ENCODE measurements around the gene B3GNT8. TPM values are rescaled to one million over a fixed set of nuclear protein-coding genes. Genes with fewer than 3 reads are reported as not detected.

Gene B3GNT8
- total and polyA plus RNA-seq, 12 donors = 3.3 to 13.3 (median 8.8) TPM

- H3K27ac ChIP-seq = no peak overlapping the region
Observed at GRCh38 chr19:41414461-41414860, 12.7 kb downstream of the B3GNT8 start.

GRCh38 chr19:41413947-41414346 lies 13.2 kb downstream of the B3GNT8 start:
- Histone ChIP-seq H3K36me3 (peaks cover 0 to 83% (median 32%) of the 10 kb centered on the region in 9 donors), H3K4me1 (peaks cover 14 to 43% (median 34%) of the 10 kb centered on the region in 9 donors), H3K27ac (no peak overlapping the region), H3K4me3 (no peak overlapping the region), H3K27me3 (no peaks in the 10 kb centered on the region), H3K9me3 (no peaks in the 10 kb centered on the region)
- no peak for TF ChIP-seq CTCF (IDR thresholded peaks at IDR 0.05)
- no peak for DNase-seq
- WGBS, 2 donors = 91 to 93% methylated on average over 10 of the region's 10 CpGs
- no peak for ATAC-seq
- intact Hi-C loops (cut with DNase I) = no loop called here

More at GRCh38 chr19:41414461-41414860, 12.7 kb downstream of the B3GNT8 start:
- Histone ChIP-seq H3K4me1 (peaks cover 12 to 41% (median 29%) of the 10 kb centered on the region in 9 donors), H3K36me3 (peaks cover 4 to 88% (median 37%) of the 10 kb centered on the region in 9 donors), H3K27me3 (no peaks in the 10 kb centered on the region), H3K9me3 (no peaks in the 10 kb centered on the region), H3K4me3 (no peak overlapping the region)
- TF ChIP-seq CTCF (IDR thresholded peaks at IDR 0.05) = no peak
- intact Hi-C loops (cut with DNase I) = no loop called here
- ATAC-seq (no peak), DNase-seq (no peak)
- 87 to 90% methylated on average over 9 of the region's 9 CpGs for WGBS, 2 donors

- peak overlapping the region in 4 of 10 donors; percentile 67 to 81 (median 78) for H3K27ac ChIP-seq
- peaks cover 22 to 53% (median 44%) of the 10 kb centered on the region in 9 donors for H3K4me1 ChIP-seq
- peaks cover 0 to 73% (median 27%) of the 10 kb centered on the region in 9 donors for H3K36me3 ChIP-seq
- intact Hi-C loops (cut with DNase I) = no loop called here
- H3K9me3 ChIP-seq = no peaks in the 10 kb centered on the region
- no peak for DNase-seq
- WGBS, 2 donors = 97 to 100% methylated on average over 5 of the region's 5 CpGs
- H3K27me3 ChIP-seq = no peaks in the 10 kb centered on the region
- ATAC-seq = no peak
- TF ChIP-seq CTCF (IDR thresholded peaks at IDR 0.05) = no peak
- H3K4me3 ChIP-seq = no peak overlapping the region
Observed at GRCh38 chr19:41412953-41413352, 14.2 kb downstream of the B3GNT8 start.

- H3K9me3 ChIP-seq = no peaks in the 10 kb centered on the region
- DNase-seq = peak; percentile 64 to 80
- H3K36me3 ChIP-seq = peaks cover 0 to 63% (median 27%) of the 10 kb centered on the region in 9 donors
- H3K4me1 ChIP-seq = peaks cover 22 to 63% (median 54%) of the 10 kb centered on the region in 9 donors
- H3K27me3 ChIP-seq = no peaks in the 10 kb centered on the region
- ATAC-seq = peak; percentile 57 to 88 (median 82)
- 33 to 59% methylated on average over 11 of the region's 11 CpGs for WGBS, 2 donors
- H3K4me3 ChIP-seq = no peak overlapping the region
- intact Hi-C loops (cut with DNase I) = no loop called here
- TF ChIP-seq CTCF (IDR thresholded peaks at IDR 0.05) = no peak
- peak overlapping the region in 9 of 10 donors; percentile 55 to 84 (median 77) for H3K27ac ChIP-seq
Observed at GRCh38 chr19:41411968-41412265, 15.3 kb downstream of the B3GNT8 start.
